CD4-positive, alpha-beta memory T cell (primary cell): ENCODE data around the gene FHIT. TPM values are rescaled to one million over a fixed set of nuclear protein-coding genes. Genes with fewer than 3 reads are reported as not detected.

Source experiments
- CTCF ChIA-PET: fragments of 350-600 bp; sonication (Branson Sonifier 250); formaldehyde crosslinking; loops from one replicate; lab custom pipeline; 2021; ENCODE audit warnings: inconsistent platforms; ENCODE audit not compliant: partially characterized antibody; lab: Charles Lee
- POLR2A ChIA-PET: fragments of 350-600 bp; sonication (Branson Sonifier 250); formaldehyde crosslinking; loops from one replicate; lab custom pipeline; 2021; ENCODE audit not compliant: partially characterized antibody; lab: Charles Lee
- DNase-seq, 5 donors: peaks; one replicate each; pipeline versions ENCODE4 v3.0.0 to v3.0.0-alpha.2; 2020 to 2022; ENCODE audit warnings: mixed read lengths in 1 of 5
- H3K27ac ChIP-seq: one replicate; pipeline ENCODE4 v1.7.0; 2013; ENCODE audit warnings: low read depth, low read length
- H3K27me3 ChIP-seq: 2 replicates; pipeline ENCODE4 v1.7.0; 2013; ENCODE audit warnings: mild to moderate bottlenecking, low read length, moderate library complexity; ENCODE audit not compliant: insufficient read depth
- H3K36me3 ChIP-seq: 2 replicates; pipeline ENCODE4 v1.7.0; 2013; ENCODE audit warnings: mild to moderate bottlenecking, low read length, moderate library complexity; ENCODE audit not compliant: insufficient read depth
- H3K4me1 ChIP-seq: 2 replicates; pipeline ENCODE4 v1.7.0; 2013; ENCODE audit warnings: mild to moderate bottlenecking, low read length, moderate library complexity; ENCODE audit not compliant: insufficient read depth
- H3K4me3 ChIP-seq, 2 donors: one replicate each; pipeline ENCODE4 v1.7.0; 2013; ENCODE audit warnings: low read length in 2 of 2, mild to moderate bottlenecking in 1 of 2
- H3K9me3 ChIP-seq, 2 donors: one replicate each; pipeline ENCODE4 v1.7.0; 2013; ENCODE audit warnings: low read length in 2 of 2, control low read depth in 1 of 2; ENCODE audit not compliant: control insufficient read depth in 1 of 2
- H3K27ac Mint-ChIP-seq, 7 donors: one replicate each; pipeline ENCODE4 v1.8.0; 2020 to 2021; ENCODE audit warnings: mixed read lengths in 7 of 7, mild to moderate bottlenecking in 6 of 7, inconsistent platforms in 3 of 7, moderate library complexity in 3 of 7
- H3K27me3 Mint-ChIP-seq, 2 donors: one replicate each; pipeline ENCODE4 v1.8.0; 2020 to 2021; ENCODE audit warnings: mixed read lengths in 2 of 2
- H3K36me3 Mint-ChIP-seq, 2 donors: one replicate each; pipeline ENCODE4 v1.8.0; 2020 to 2021; ENCODE audit warnings: mixed read lengths in 2 of 2, inconsistent platforms in 1 of 2, mild to moderate bottlenecking in 1 of 2
- H3K4me1 Mint-ChIP-seq, 4 donors: one replicate each; pipeline ENCODE4 v1.8.0; 2020 to 2021; ENCODE audit warnings: mixed read lengths in 4 of 4, mild to moderate bottlenecking in 1 of 4
- H3K4me3 Mint-ChIP-seq, 8 donors: one replicate each; pipeline ENCODE4 v1.8.0; 2020 to 2021; ENCODE audit warnings: mixed read lengths in 8 of 8, mild to moderate bottlenecking in 7 of 8, moderate library complexity in 6 of 8, inconsistent platforms in 3 of 8
- H3K9me3 Mint-ChIP-seq, 8 donors: one replicate each; pipeline ENCODE4 v1.8.0; 2020 to 2021; ENCODE audit warnings: mixed read lengths in 8 of 8, mild to moderate bottlenecking in 5 of 8, inconsistent platforms in 3 of 8, moderate library complexity in 1 of 8
- intact Hi-C: fragments of 100-400 bp; cut with micrococcal nuclease; formaldehyde crosslinking; loops from one replicate; pipeline ENCODE4 v1.15.1; 2023
- polyA plus RNA-seq, 2 donors: library from polyadenylated mRNA; unstranded; fragments of 300-500 nt; fragmentation: Illumina TruSeq; gene quantifications; one replicate each; pipeline ENCODE4 v1.2.3, GENCODE V29; 2021
- total RNA-seq, 2 experiments: library from RNA; stranded (reverse); gene quantifications; one replicate each; pipeline ENCODE4 v1.2.3, GENCODE V29; 2021

FHIT gene
- total and polyA plus RNA-seq, 4 experiments from 2014 or later = 8.5 to 58.7 (median 33.2) TPM

DNA sequence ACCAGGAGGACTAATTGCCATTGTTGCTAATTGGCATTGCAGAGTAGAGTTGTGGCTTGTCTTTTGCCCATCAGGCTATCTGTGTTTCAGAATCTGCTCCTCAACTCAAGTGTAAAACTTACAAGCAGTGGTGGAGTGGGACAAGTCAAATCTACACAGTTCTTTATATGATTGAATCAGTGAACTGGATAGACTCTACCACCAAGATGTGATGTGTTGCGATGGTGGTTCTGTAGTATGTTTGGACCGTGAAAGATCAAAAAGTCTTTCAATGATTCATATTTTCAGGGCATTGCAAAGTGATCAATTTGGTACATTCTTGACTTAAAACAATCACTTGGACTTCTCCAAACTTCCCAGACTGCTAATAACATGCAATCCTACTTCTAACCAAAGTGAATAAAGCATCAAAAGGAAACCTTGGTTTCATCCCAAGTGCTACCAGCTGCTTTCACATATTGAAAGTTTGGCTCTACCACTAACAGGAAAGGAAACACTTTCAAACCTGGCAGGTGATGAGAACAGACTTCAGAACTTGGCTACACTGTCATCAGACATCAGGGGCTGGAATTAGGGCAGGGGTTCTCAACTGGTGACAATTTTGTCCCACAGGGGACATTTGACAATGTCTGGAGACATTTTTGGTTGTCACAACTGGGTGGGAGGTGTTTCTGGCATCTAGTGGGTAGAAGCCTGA, 1356.7 kb downstream of the FHIT start:
- H3K4me1 Mint-ChIP-seq = peaks cover 12 to 22% (median 13%) of the 10 kb centered on the region in 4 donors
- no peak overlapping the region for H3K27ac ChIP-seq
- peaks cover 0 to 4% (median 0%) of the 10 kb centered on the region in 8 donors for H3K9me3 Mint-ChIP-seq
- POLR2A ChIA-PET = no interaction called here
- no peak overlapping the region for H3K4me3 Mint-ChIP-seq
- no peak overlapping the region for H3K4me3 ChIP-seq
- H3K27ac Mint-ChIP-seq = peak overlapping the region in 1 of 7 donors; percentile 30
- no peaks in the 10 kb centered on the region for H3K36me3 ChIP-seq
- H3K36me3 Mint-ChIP-seq = peaks cover 1 to 9% of the 10 kb centered on the region in 2 donors
- CTCF ChIA-PET = no interaction called here
- H3K4me1 ChIP-seq = no peaks in the 10 kb centered on the region
- no peaks in the 10 kb centered on the region for H3K27me3 Mint-ChIP-seq
- H3K27me3 ChIP-seq = no peaks in the 10 kb centered on the region
- intact Hi-C loops = no loop called here
- DNase-seq = no peak
- H3K9me3 ChIP-seq = no peaks in the 10 kb centered on the region

DNA sequence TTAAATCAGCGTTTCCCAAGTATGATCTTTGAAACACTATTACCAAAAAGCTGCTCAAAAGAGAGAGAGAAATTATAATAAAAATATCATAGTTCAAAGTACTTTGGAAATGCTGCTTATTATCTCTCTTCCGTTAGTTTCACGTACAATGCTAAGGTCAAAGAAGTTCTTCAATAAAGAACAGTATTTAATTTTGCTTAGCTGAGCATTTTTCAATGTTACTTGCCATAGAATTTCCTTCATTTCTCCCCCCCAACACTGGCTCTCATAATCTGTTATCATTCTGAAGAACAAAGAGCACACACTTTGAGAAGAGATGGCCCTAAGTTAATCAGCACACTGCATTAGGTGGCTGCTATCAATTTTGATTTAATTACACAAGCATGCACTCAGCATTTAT, 1360.6 kb downstream of the FHIT start:
- H3K4me3 ChIP-seq = no peak overlapping the region
- intact Hi-C loops = no loop called here
- no peak overlapping the region for H3K27ac ChIP-seq
- Mint-ChIP-seq H3K27ac (no peak overlapping the region), H3K4me3 (no peak overlapping the region), H3K36me3 (peaks cover 1 to 11% of the 10 kb centered on the region in 2 donors), H3K4me1 (peaks cover 16 to 36% (median 27%) of the 10 kb centered on the region in 4 donors), H3K9me3 (peaks cover 0 to 4% (median 0%) of the 10 kb centered on the region in 8 donors), H3K27me3 (no peaks in the 10 kb centered on the region)
- ChIA-PET CTCF (no interaction called here), POLR2A (no interaction called here)
- no peaks in the 10 kb centered on the region for H3K36me3 ChIP-seq
- H3K27me3 ChIP-seq = no peaks in the 10 kb centered on the region
- no peaks in the 10 kb centered on the region for H3K9me3 ChIP-seq
- H3K4me1 ChIP-seq = peaks cover 2% of the 10 kb centered on the region
- DNase-seq = no peak

DNA sequence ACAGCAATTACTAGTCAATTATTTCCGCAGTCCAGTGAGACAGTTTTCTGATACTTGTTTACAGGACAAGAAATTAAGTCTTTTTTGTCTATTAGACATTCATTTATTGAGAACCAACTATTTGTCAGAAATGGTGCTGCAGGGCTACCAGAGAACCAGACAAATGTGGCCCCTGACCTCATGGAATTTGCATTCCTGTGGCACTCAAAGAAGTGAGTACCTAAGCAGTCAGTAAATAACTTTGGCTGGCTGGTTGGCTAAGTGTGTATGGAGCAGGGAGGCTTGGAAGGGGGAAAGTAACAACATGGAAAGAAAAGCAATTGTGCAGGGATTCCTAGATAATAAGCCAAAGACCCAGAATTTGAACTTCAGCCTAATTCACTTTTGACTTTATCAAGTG, 1364.5 kb downstream of the FHIT start:
- no peak for DNase-seq
- no peaks in the 10 kb centered on the region for H3K27me3 ChIP-seq
- ChIA-PET CTCF (no interaction called here), POLR2A (no interaction called here)
- peak overlapping the region in 3 of 7 donors; percentile 48 to 80 (median 49) for H3K27ac Mint-ChIP-seq
- peaks cover 6 to 13% of the 10 kb centered on the region in 2 donors for H3K36me3 Mint-ChIP-seq
- no peak overlapping the region for H3K27ac ChIP-seq
- peaks cover 0 to 2% (median 0%) of the 10 kb centered on the region in 8 donors for H3K9me3 Mint-ChIP-seq
- H3K4me1 Mint-ChIP-seq = peaks cover 17 to 45% (median 39%) of the 10 kb centered on the region in 4 donors
- no peak overlapping the region for H3K4me3 Mint-ChIP-seq
- peaks cover 10% of the 10 kb centered on the region for H3K4me1 ChIP-seq
- no peak overlapping the region for H3K4me3 ChIP-seq
- intact Hi-C loops = no loop called here
- no peaks in the 10 kb centered on the region for H3K9me3 ChIP-seq
- H3K36me3 ChIP-seq = no peaks in the 10 kb centered on the region
- no peaks in the 10 kb centered on the region for H3K27me3 Mint-ChIP-seq

DNA sequence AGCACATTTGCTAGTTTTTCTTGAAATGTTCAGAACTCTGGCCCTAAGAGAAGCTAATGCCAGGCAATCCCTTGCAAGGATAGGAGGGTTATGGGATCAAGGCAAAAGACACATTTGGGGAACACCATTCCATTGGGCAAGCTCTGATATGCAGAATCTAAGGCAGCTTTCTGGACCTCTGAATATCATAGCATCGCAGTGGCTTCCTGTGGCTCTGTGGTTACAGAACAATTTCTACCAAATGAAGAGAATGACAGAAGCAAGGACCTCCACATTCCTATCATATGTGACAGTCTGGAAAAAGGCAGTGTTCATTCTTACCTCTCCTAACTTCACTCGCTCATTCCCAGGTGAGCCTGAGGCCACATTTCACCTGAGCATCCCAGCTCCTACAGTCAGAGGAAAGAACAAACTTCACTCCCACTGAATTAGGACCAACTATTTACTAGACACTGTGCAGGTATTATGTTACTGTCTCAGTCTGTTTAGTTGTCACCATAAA, 1365.3 kb downstream of the FHIT start:
- no peak overlapping the region for H3K4me3 ChIP-seq
- H3K27me3 ChIP-seq = no peaks in the 10 kb centered on the region
- intact Hi-C loops = no loop called here
- no peaks in the 10 kb centered on the region for H3K9me3 ChIP-seq
- H3K4me1 Mint-ChIP-seq = peaks cover 17 to 49% (median 43%) of the 10 kb centered on the region in 4 donors
- H3K9me3 Mint-ChIP-seq = peaks cover 0 to 2% (median 0%) of the 10 kb centered on the region in 8 donors
- peak overlapping the region in 5 of 7 donors; percentile 15 to 84 (median 71) for H3K27ac Mint-ChIP-seq
- DNase-seq = no peak
- peaks cover 10% of the 10 kb centered on the region for H3K4me1 ChIP-seq
- POLR2A ChIA-PET = no interaction called here
- H3K27me3 Mint-ChIP-seq = no peaks in the 10 kb centered on the region
- no peaks in the 10 kb centered on the region for H3K36me3 ChIP-seq
- CTCF ChIA-PET = no interaction called here
- H3K27ac ChIP-seq = no peak overlapping the region
- peaks cover 6 to 13% of the 10 kb centered on the region in 2 donors for H3K36me3 Mint-ChIP-seq
- H3K4me3 Mint-ChIP-seq = peak overlapping the region in 2 of 8 donors; percentile 7 to 14

DNA sequence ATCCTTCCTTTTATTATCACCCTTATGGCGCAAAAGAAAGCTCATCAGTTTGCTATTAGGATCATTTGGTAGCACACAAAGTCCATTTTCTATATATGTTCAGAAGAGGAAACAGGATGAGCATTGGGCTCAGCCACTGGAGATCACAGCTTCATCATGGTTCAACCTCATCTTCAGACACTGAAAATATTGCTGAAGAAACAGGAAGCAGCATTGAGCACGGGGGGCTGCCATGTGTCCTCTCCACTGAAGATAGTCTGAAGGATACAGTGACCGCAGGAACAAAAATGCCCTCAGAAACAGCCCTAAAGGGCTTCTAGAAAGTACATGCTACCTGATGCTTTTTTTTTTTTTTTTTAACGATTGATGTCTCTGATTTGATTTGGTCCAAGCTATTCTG, 1366.2 kb downstream of the FHIT start:
- ChIA-PET CTCF (interaction anchor here (1.3 kb wide), 1 partner anchor 27 kb away, joined by 4 read pairs; no protein-coding TSS in a partner anchor), POLR2A (interaction anchor here (0.6 kb wide), 1 partner anchor 13 kb away, joined by 3 read pairs; no protein-coding TSS in a partner anchor)
- Mint-ChIP-seq H3K27me3 (no peaks in the 10 kb centered on the region), H3K4me3 (no peak overlapping the region), H3K9me3 (peaks cover 0 to 2% (median 0%) of the 10 kb centered on the region in 8 donors), H3K4me1 (peaks cover 18 to 55% (median 46%) of the 10 kb centered on the region in 4 donors), H3K27ac (peak overlapping the region in 2 of 7 donors; percentile 9 to 26), H3K36me3 (peaks cover 6 to 13% of the 10 kb centered on the region in 2 donors)
- Histone ChIP-seq H3K9me3 (no peaks in the 10 kb centered on the region), H3K36me3 (no peaks in the 10 kb centered on the region), H3K27me3 (no peaks in the 10 kb centered on the region), H3K4me1 (peaks cover 10% of the 10 kb centered on the region), H3K27ac (no peak overlapping the region), H3K4me3 (no peak overlapping the region)
- no peak for DNase-seq
- intact Hi-C loops = no loop called here

DNA sequence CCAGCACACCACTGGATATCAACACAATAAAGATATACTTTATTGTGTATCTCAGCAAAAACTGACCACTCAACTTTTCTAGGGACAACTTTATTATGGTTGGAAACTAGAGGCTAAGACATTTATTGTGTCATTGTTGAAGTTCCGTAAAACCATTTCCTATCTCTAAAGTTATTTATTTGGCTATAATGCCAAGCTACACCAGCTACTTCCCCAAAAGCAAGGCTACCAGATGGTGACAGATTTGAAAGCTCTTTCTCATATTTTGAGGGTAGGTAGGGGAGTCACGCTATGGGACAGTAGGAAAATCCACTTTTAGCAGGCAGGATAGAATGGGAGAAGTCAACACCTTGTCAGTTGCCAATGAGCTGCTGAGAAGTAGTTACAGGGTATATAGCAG, 1366.8 kb downstream of the FHIT start:
- Mint-ChIP-seq H3K4me3 (no peak overlapping the region), H3K4me1 (peaks cover 19 to 60% (median 50%) of the 10 kb centered on the region in 4 donors), H3K27ac (no peak overlapping the region), H3K27me3 (no peaks in the 10 kb centered on the region), H3K36me3 (peaks cover 6 to 13% of the 10 kb centered on the region in 2 donors), H3K9me3 (peaks cover 0 to 2% (median 0%) of the 10 kb centered on the region in 8 donors)
- H3K4me1 ChIP-seq = peaks cover 10% of the 10 kb centered on the region
- ChIA-PET CTCF (interaction anchor here (1.3 kb wide), 1 partner anchor 27 kb away, joined by 4 read pairs; no protein-coding TSS in a partner anchor), POLR2A (interaction anchor here (0.6 kb wide), 1 partner anchor 14 kb away, joined by 3 read pairs; no protein-coding TSS in a partner anchor)
- H3K36me3 ChIP-seq = no peaks in the 10 kb centered on the region
- H3K27me3 ChIP-seq = no peaks in the 10 kb centered on the region
- intact Hi-C loops = no loop called here
- no peak overlapping the region for H3K27ac ChIP-seq
- H3K9me3 ChIP-seq = no peaks in the 10 kb centered on the region
- no peak for DNase-seq
- no peak overlapping the region for H3K4me3 ChIP-seq

DNA sequence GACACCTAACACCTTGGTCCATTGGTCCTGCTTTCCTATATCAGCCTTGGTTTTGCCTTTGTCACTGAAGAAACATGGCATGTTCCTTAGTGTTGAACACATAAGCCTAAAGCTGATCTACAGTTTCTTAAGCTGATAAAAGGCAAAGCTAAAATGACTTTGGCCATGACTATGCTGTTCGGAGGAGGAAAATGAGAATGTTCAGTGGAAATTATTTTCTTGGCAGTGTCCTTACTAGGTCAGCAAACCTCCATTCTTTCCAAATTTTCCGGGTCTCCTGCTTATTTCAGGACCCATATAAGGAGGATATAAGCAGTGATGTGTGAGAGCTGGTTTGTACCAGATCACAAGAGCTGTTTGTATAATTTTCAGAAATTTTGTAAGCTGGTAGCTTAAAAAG, 1368.5 kb downstream of the FHIT start:
- no peak for DNase-seq
- Mint-ChIP-seq H3K27me3 (no peaks in the 10 kb centered on the region), H3K9me3 (peaks cover 0 to 2% (median 0%) of the 10 kb centered on the region in 8 donors), H3K36me3 (peaks cover 6 to 9% of the 10 kb centered on the region in 2 donors), H3K4me1 (peaks cover 27 to 75% (median 56%) of the 10 kb centered on the region in 4 donors), H3K27ac (no peak overlapping the region), H3K4me3 (no peak overlapping the region)
- intact Hi-C loops = no loop called here
- Histone ChIP-seq H3K27me3 (no peaks in the 10 kb centered on the region), H3K4me1 (peaks cover 10% of the 10 kb centered on the region), H3K4me3 (no peak overlapping the region), H3K27ac (no peak overlapping the region), H3K36me3 (no peaks in the 10 kb centered on the region), H3K9me3 (no peaks in the 10 kb centered on the region)
- ChIA-PET CTCF (no interaction called here), POLR2A (no interaction called here)
